A673 (cell line): ENCODE measurements around the gene PLA2G4B.

Source experiments
- CTCF ChIP-seq: fragments of 300-800, 200-600 bp; sonication (generic); conservative IDR thresholded peaks from 2 replicates; pipeline ENCODE4 v1.5.1; 2017; ENCODE audit warnings: low read depth, mild to moderate bottlenecking, antibody characterized with exemption, low read length, moderate library complexity, mixed read lengths
- EZH2 ChIP-seq: fragments of 200-600 bp; sonication (generic); IDR thresholded peaks from 2 replicates; pipeline ENCODE4 v1.6.1; 2017; ENCODE audit warnings: borderline replicate concordance, low read depth, mild to moderate bottlenecking, mixed read lengths, antibody characterized with exemption, low read length; ENCODE audit not compliant: poor library complexity, severe bottlenecking

DNA sequence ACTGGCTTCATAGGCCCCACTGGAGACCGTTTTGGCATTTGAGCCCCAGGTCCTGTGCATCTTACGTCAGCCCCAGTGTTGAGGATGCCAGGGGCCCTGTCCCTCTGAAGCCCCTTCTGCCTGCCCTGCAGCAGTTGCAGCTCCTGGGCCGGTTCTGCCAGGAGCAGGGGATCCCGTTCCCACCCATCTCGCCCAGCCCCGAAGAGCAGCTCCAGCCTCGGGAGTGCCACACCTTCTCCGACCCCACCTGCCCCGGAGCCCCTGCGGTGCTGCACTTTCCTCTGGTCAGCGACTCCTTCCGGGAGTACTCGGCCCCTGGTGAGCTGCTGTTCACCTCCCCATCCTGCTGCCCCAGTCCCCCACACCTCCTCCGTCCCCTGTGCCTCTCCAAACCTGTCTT lies 8.6 kb downstream of the PLA2G4B start:
- TF ChIP-seq CTCF (no peak), EZH2 (no peak)
